ENCODE results near the gene SCNN1A. TPM values are rescaled to one million over a fixed set of nuclear protein-coding genes. Genes with fewer than 3 reads are reported as not detected.
A peak's percentile ranks its signal among the peaks of the same experiment; 100 is the strongest.

Gene SCNN1A
- total and polyA plus RNA-seq, 2 of the 13 experiments (the other 11 are each of a cell fraction or from before 2014, with no cell fraction given) = 1.5 to 14.6 TPM

DNA sequence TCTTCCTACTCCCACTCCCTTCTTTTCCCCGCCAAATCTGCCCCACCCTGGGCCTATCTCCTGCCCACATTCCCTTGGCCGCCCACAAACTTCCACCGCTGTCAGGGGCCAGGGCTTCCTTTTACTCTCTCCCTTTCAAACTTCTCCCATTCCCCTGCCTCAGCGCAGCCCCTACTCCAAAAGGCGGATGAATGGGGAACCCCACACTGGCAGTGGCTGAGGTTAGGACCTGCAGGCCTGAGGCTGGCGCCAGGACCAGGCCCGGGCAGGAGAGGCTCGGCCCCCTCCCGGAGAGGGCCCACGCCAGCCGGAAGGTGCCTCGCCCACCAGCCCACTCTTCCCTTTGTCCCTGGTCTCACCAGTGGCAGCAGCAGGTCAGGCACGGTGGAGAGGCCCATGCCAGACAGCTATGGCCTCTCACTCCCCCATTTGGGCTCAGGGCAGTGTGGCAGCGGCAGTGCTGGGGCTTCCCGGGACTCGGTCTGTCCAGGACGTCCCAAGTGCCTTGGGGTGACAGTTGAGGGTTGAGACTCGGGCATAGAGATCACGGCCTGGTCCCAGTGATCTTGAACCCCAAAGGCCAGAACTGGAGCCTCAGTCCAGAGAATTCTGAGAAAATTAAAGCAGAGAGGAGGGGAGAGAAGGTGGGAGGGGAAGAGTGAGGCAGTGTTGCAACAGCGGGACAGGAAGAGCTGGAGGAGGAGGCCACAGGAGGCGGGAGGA, 33.8 kb downstream of the SCNN1A start, which contains the start of gene TNFRSF1A (continued):
- TF ChIP-seq NR2F1 (CRISPR knock-in tag; IDR thresholded peaks at IDR 0.05) = no peak
- peak; percentile 44; the same call in 1 of the 2 replicates for TF ChIP-seq KDM4B (CRISPR knock-in tag; IDR thresholded peaks at IDR 0.05)
- no peak for TF ChIP-seq HCFC1 (IDR thresholded peaks at IDR 0.05; ENCODE audit: low read depth, low read length)
- no peak for TF ChIP-seq SOX6 (IDR thresholded peaks at IDR 0.05)
- no peak for TF ChIP-seq SOX6 (CRISPR knock-in tag; IDR thresholded peaks at IDR 0.05)
- TF ChIP-seq, protein P1, sequence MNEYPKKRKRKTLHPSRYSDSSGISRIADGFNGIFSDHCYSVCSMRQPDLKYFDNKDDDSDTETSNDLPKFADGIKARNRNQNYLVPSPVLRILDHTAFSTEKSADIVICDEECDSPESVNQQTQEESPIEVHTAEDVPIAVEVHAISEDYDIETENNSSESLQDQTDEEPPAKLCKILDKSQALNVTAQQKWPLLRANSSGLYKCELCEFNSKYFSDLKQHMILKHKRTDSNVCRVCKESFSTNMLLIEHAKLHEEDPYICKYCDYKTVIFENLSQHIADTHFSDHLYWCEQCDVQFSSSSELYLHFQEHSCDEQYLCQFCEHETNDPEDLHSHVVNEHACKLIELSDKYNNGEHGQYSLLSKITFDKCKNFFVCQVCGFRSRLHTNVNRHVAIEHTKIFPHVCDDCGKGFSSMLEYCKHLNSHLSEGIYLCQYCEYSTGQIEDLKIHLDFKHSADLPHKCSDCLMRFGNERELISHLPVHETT (CRISPR knock-in tag; conservative IDR thresholded peaks at IDR 0.05) = no peak
- TF ChIP-seq, protein P2, sequence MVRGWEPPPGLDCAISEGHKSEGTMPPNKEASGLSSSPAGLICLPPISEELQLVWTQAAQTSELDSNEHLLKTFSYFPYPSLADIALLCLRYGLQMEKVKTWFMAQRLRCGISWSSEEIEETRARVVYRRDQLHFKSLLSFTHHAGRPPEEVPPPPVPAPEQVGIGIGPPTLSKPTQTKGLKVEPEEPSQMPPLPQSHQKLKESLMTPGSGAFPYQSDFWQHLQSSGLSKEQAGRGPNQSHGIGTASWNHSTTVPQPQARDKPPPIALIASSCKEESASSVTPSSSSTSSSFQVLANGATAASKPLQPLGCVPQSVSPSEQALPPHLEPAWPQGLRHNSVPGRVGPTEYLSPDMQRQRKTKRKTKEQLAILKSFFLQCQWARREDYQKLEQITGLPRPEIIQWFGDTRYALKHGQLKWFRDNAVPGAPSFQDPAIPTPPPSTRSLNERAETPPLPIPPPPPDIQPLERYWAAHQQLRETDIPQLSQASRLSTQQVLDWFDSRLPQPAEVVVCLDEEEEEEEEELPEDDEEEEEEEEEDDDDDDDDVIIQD (CRISPR knock-in tag; IDR thresholded peaks at IDR 0.05; ENCODE audit: low read depth) = no peak; the same call in 1 of the 2 replicates
- TF ChIP-seq ZNF747 (CRISPR knock-in tag; IDR thresholded peaks at IDR 0.05; ENCODE audit: borderline replicate concordance) = no peak
- TF ChIP-seq ZNF768 (CRISPR knock-in tag; IDR thresholded peaks at IDR 0.05) = no peak; the same call in 1 of the 2 replicates
- TF ChIP-seq, protein P3, sequence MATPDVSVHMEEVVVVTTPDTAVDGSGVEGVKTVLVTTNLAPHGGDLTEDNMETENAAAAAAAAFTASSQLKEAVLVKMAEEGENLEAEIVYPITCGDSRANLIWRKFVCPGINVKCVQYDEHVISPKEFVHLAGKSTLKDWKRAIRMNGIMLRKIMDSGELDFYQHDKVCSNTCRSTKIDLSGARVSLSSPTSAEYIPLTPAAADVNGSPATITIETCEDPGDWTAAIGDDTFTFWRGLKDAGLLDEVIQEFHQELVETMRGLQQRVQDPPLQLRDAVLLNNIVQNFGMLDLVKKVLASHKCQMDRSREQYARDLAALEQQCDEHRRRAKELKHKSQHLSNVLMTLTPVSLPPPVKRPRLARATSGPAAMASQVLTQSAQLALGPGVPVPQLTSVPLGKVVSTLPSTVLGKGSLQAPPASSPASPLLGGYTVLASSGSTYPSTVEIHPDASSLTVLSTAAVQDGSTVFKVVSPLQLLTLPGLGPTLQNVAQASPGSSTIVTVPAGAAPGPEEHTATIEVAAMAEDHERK (CRISPR knock-in tag; IDR thresholded peaks at IDR 0.05; ENCODE audit: low read depth) = no peak
- no peak for TF ChIP-seq TRIM24 (CRISPR knock-in tag; IDR thresholded peaks at IDR 0.05)
- no peak for TF ChIP-seq CREB1 (IDR thresholded peaks at IDR 0.05)
- no peak for TF ChIP-seq CREB1 (CRISPR knock-in tag; IDR thresholded peaks at IDR 0.05)
- TF ChIP-seq, protein P4, sequence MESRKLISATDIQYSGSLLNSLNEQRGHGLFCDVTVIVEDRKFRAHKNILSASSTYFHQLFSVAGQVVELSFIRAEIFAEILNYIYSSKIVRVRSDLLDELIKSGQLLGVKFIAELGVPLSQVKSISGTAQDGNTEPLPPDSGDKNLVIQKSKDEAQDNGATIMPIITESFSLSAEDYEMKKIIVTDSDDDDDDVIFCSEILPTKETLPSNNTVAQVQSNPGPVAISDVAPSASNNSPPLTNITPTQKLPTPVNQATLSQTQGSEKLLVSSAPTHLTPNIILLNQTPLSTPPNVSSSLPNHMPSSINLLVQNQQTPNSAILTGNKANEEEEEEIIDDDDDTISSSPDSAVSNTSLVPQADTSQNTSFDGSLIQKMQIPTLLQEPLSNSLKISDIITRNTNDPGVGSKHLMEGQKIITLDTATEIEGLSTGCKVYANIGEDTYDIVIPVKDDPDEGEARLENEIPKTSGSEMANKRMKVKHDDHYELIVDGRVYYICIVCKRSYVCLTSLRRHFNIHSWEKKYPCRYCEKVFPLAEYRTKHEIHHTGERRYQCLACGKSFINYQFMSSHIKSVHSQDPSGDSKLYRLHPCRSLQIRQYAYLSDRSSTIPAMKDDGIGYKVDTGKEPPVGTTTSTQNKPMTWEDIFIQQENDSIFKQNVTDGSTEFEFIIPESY (CRISPR knock-in tag; IDR thresholded peaks at IDR 0.05) = no peak
- TF ChIP-seq, protein P5, sequence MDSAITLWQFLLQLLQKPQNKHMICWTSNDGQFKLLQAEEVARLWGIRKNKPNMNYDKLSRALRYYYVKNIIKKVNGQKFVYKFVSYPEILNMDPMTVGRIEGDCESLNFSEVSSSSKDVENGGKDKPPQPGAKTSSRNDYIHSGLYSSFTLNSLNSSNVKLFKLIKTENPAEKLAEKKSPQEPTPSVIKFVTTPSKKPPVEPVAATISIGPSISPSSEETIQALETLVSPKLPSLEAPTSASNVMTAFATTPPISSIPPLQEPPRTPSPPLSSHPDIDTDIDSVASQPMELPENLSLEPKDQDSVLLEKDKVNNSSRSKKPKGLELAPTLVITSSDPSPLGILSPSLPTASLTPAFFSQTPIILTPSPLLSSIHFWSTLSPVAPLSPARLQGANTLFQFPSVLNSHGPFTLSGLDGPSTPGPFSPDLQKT (CRISPR knock-in tag; IDR thresholded peaks at IDR 0.05; ENCODE audit: borderline replicate concordance) = no peak
- TF ChIP-seq, protein P6, sequence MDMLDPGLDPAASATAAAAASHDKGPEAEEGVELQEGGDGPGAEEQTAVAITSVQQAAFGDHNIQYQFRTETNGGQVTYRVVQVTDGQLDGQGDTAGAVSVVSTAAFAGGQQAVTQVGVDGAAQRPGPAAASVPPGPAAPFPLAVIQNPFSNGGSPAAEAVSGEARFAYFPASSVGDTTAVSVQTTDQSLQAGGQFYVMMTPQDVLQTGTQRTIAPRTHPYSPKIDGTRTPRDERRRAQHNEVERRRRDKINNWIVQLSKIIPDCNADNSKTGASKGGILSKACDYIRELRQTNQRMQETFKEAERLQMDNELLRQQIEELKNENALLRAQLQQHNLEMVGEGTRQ (IDR thresholded peaks at IDR 0.05; ENCODE audit: low read depth, low read length) = no peak
- TF ChIP-seq, protein P6 (CRISPR knock-in tag; IDR thresholded peaks at IDR 0.05; ENCODE audit: borderline replicate concordance) = no peak
- no peak; the same call in 1 of the 2 replicates for TF ChIP-seq MEF2D (CRISPR knock-in tag; IDR thresholded peaks at IDR 0.05)

Measured in HepG2 (cell line).